Endodermal cell (in vitro differentiated cells): ENCODE measurements around the gene FUBP3. TPM values are rescaled to one million over a fixed set of nuclear protein-coding genes. Genes with fewer than 3 reads are reported as not detected.

Experiments used
- DNase-seq: peaks from one replicate; pipeline ENCODE4 v3.0.0-alpha.2; 2017
- H3K27ac ChIP-seq: 2 replicates; pipeline ENCODE4 v1.5.1; 2013; ENCODE audit warnings: mild to moderate bottlenecking, low read depth, low read length, moderate library complexity
- H3K27me3 ChIP-seq: 2 replicates; pipeline ENCODE4 v1.6.1; 2013; ENCODE audit warnings: mild to moderate bottlenecking, low read length, moderate library complexity; ENCODE audit not compliant: insufficient read depth, control insufficient read depth, poor library complexity, severe bottlenecking
- H3K36me3 ChIP-seq: 2 replicates; pipeline ENCODE4 v1.7.0; 2013; ENCODE audit warnings: mild to moderate bottlenecking, low read length, moderate library complexity; ENCODE audit not compliant: control insufficient read depth, insufficient read depth
- H3K4me1 ChIP-seq: one replicate; pipeline ENCODE4 v1.7.0; 2013; ENCODE audit warnings: low read length; ENCODE audit not compliant: control insufficient read depth, insufficient read depth
- H3K4me3 ChIP-seq: 2 replicates; pipeline ENCODE4 v1.5.1; 2013; ENCODE audit warnings: mild to moderate bottlenecking, low read length, moderate library complexity
- H3K9ac ChIP-seq: 2 replicates; pipeline ENCODE4 v1.6.1; 2013; ENCODE audit warnings: mild to moderate bottlenecking, low read length, moderate library complexity; ENCODE audit not compliant: poor library complexity, severe bottlenecking; ENCODE audit errors: extremely low read depth
- H3K9me3 ChIP-seq: 2 replicates; pipeline ENCODE4 v1.6.1; 2013; ENCODE audit warnings: mild to moderate bottlenecking, low read length, moderate library complexity; ENCODE audit not compliant: control insufficient read depth
- H3K27ac Mint-ChIP-seq: 2 replicates; pipeline ENCODE4 v1.8.0; 2020; ENCODE audit warnings: mixed read lengths
- H3K27me3 Mint-ChIP-seq: 2 replicates; pipeline ENCODE4 v1.8.0; 2021; ENCODE audit warnings: mild to moderate bottlenecking, mixed read lengths; ENCODE audit not compliant: insufficient read depth
- H3K36me3 Mint-ChIP-seq: 2 replicates; pipeline ENCODE4 v1.8.0; 2020; ENCODE audit warnings: low read depth, mixed read lengths
- H3K4me1 Mint-ChIP-seq: 2 replicates; pipeline ENCODE4 v1.8.0; 2020; ENCODE audit warnings: mixed read lengths
- H3K4me3 Mint-ChIP-seq: 2 replicates; pipeline ENCODE4 v1.8.0; 2020; ENCODE audit warnings: mild to moderate bottlenecking, moderate library complexity, mixed read lengths
- H3K9me3 Mint-ChIP-seq: 2 replicates; pipeline ENCODE4 v1.8.0; 2020; ENCODE audit warnings: mild to moderate bottlenecking, mixed read lengths
- WGBS, 2 experiments: methylation state at CpG; one replicate each; pipeline versions ENCODE4 v1.1.5 to v1.1.7; 2013; ENCODE audit warnings: missing lambda C conversion rate in 2 of 2, mixed read lengths in 1 of 2; ENCODE audit not compliant: insufficient coverage in 1 of 2, insufficient read length in 1 of 2; 5-methylcytosine and 5-hydroxymethylcytosine counted together
- total RNA-seq, 2 donors: library from RNA; stranded (reverse); fragmentation: NEBNext Ultra II Directional in 1 of 2; extraction: Animal tissue kit (Norgen Biotek cat#: 25700) in 1 of 2; gene quantifications; 2 replicates in 1 of 2; 3 replicates in 1 of 2; pipeline ENCODE4 v1.2.1, GENCODE V29; 2021
- TF ChIP-seq, protein P1 (sequence below): fragments of 200-600 bp; sonication (generic); conservative IDR thresholded peaks from 2 replicates; pipeline ENCODE4 v1.5.0; 2021; ENCODE audit warnings: antibody characterized with exemption, mild to moderate bottlenecking

Gene FUBP3
- total RNA-seq, 2 donors from 2014 or later = 74.3 to 76.3 TPM

DNA sequence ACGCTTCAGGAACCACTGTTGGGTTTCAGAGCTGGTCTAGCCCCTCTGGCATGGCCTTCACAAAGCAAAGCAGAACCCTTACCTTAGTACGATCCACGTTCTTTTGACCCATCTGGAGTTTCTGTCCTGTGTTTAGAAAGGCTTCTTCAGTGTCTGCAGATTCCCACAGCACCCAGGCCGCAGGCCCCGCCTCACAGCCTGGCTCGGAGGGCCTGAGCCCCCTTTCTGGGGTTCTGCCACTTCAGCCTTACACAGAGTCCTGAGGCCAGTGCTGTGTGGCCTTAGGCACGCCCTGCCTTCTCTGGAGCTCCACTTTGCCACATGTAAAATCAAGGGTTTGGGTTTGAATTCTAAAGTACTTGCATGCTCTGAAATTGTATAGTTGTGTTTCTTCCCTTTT, 53.5 kb downstream of the FUBP3 start:
- Histone ChIP-seq H3K27me3 (no peaks in the 10 kb centered on the region), H3K4me1 (no peaks in the 10 kb centered on the region), H3K4me3 (no peak overlapping the region), H3K9me3 (no peaks in the 10 kb centered on the region), H3K9ac (no peak overlapping the region), H3K36me3 (peaks cover 83% of the 10 kb centered on the region), H3K27ac (no peak overlapping the region)
- Mint-ChIP-seq H3K4me3 (no peak overlapping the region), H3K27me3 (no peaks in the 10 kb centered on the region), H3K36me3 (peaks cover 54% of the 10 kb centered on the region), H3K9me3 (no peaks in the 10 kb centered on the region), H3K4me1 (no peaks in the 10 kb centered on the region), H3K27ac (no peak overlapping the region)
- no peak for DNase-seq
- TF ChIP-seq, protein P1, sequence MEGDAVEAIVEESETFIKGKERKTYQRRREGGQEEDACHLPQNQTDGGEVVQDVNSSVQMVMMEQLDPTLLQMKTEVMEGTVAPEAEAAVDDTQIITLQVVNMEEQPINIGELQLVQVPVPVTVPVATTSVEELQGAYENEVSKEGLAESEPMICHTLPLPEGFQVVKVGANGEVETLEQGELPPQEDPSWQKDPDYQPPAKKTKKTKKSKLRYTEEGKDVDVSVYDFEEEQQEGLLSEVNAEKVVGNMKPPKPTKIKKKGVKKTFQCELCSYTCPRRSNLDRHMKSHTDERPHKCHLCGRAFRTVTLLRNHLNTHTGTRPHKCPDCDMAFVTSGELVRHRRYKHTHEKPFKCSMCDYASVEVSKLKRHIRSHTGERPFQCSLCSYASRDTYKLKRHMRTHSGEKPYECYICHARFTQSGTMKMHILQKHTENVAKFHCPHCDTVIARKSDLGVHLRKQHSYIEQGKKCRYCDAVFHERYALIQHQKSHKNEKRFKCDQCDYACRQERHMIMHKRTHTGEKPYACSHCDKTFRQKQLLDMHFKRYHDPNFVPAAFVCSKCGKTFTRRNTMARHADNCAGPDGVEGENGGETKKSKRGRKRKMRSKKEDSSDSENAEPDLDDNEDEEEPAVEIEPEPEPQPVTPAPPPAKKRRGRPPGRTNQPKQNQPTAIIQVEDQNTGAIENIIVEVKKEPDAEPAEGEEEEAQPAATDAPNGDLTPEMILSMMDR = no peak
- WGBS, 2 experiments = 94 to 100% methylated on average over 5 to 7 of the region's 7 CpGs

DNA sequence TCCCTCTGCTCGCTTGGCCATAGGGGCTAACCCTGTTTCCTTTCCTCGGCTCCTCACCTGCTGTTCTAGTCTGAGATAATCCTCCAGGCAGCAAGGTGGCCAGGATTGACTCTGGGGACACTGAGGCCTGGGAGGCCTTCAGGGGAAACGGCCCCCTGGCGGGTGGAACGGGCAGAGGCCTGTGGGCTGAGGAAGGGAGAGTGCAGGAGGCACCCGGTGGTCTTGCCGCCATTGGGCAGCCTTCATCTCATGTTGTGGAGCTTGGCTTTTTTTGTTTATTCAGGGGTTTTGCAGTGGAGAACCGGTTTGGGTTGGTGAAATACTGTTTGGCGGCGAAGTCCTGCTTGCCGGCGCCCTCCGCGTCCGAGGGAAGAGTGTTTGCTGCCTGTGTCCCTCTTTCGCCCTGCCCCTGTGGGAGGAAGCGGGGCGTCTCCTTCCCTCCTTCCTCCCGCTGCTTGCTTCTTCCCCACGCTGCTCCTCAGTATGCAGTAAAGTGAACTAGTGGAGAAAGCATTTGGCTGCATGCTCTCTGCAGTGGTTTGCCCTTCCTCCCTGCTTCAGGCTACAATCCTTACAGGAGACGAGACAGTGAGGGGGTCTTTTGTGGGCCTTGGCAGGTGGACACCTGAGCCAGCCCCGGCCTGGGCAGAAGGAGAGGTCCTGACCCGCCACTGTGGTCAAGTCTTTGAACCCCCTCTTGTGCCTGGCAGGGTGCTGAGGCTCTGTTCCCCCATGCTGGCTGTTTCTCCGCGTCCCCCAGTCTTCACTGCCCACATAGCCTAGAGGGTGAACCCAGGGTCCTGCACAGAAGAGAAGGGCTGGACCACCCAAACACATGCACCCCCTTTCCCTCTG, 54.2 kb downstream of the FUBP3 start:
- no peaks in the 10 kb centered on the region for H3K27me3 ChIP-seq
- Mint-ChIP-seq H3K36me3 (peaks cover 55% of the 10 kb centered on the region), H3K4me1 (no peaks in the 10 kb centered on the region), H3K9me3 (no peaks in the 10 kb centered on the region), H3K27me3 (no peaks in the 10 kb centered on the region), H3K27ac (no peak overlapping the region), H3K4me3 (no peak overlapping the region)
- WGBS, 2 experiments = 94 to 95% methylated on average over 11 to 25 of the region's 25 CpGs
- H3K9me3 ChIP-seq = no peaks in the 10 kb centered on the region
- no peak overlapping the region for H3K27ac ChIP-seq
- H3K4me1 ChIP-seq = no peaks in the 10 kb centered on the region
- H3K9ac ChIP-seq = no peak overlapping the region
- TF ChIP-seq, protein P1 = peak; percentile 20
- no peak overlapping the region for H3K4me3 ChIP-seq
- DNase-seq = no peak
- H3K36me3 ChIP-seq = peaks cover 81% of the 10 kb centered on the region

DNA sequence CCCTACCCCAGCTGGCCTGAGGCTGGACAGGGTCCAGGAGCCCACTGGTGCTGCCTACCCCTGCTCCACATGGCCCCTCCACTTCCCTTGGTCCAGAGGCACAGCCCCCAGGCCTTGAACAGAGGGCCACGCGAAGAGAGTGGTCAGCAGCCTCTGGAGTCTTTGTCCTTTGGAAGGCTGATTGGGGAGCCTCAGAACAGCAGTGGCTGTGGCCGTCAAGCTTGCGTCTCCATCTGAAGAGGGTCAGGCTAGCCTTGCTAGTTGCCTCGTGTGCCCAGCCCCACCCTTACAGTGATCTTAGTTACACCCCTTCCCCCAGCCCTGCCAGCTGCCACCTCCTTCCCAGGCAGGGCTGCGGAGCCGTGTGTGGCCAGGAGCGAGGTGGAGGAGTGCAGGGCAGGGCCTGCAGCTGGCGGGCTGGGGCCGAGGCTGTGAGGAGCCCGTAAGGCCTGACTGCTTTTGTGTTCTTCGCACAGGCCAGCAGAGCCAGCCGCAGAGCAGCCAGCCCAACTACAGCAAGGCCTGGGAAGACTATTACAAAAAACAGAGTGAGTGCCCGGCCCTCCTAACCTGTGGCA, 54.9 kb downstream of the FUBP3 start:
- H3K27me3 Mint-ChIP-seq = no peaks in the 10 kb centered on the region
- no peaks in the 10 kb centered on the region for H3K27me3 ChIP-seq
- peaks cover 54% of the 10 kb centered on the region for H3K36me3 Mint-ChIP-seq
- WGBS, 2 experiments = 95 to 96% methylated on average over 10 to 14 of the region's 14 CpGs
- H3K9ac ChIP-seq = no peak overlapping the region
- H3K4me3 Mint-ChIP-seq = no peak overlapping the region
- H3K9me3 ChIP-seq = no peaks in the 10 kb centered on the region
- H3K9me3 Mint-ChIP-seq = no peaks in the 10 kb centered on the region
- H3K4me1 ChIP-seq = no peaks in the 10 kb centered on the region
- TF ChIP-seq, protein P1 = no peak
- H3K27ac ChIP-seq = no peak overlapping the region
- peaks cover 76% of the 10 kb centered on the region for H3K36me3 ChIP-seq
- no peak overlapping the region for H3K27ac Mint-ChIP-seq
- DNase-seq = no peak
- H3K4me1 Mint-ChIP-seq = no peaks in the 10 kb centered on the region
- H3K4me3 ChIP-seq = no peak overlapping the region
